Lower leg skin (tissue), 3 donors: ENCODE results near the gene CD9.

Experiments used
- POLR2A ChIP-seq, 2 donors: fragments of 450-650 bp; IDR thresholded peaks; one replicate each; pipeline ENCODE4 v1.6.1; 2016 to 2017; ENCODE audit warnings: antibody characterized with exemption in 2 of 2, mild to moderate bottlenecking in 1 of 2, moderate library complexity in 1 of 2
- TF ChIP-seq, protein P1 (sequence below), 3 donors: fragments of 450-650 bp; IDR thresholded peaks; one replicate each; pipeline ENCODE4 v1.5.1; 2016; ENCODE audit warnings: antibody characterized with exemption in 3 of 3, mild to moderate bottlenecking in 3 of 3, moderate library complexity in 2 of 3

GRCh38 chr12:6272300-6273204 is 72.4 kb downstream of the CD9 start:
- TF ChIP-seq, protein P1, sequence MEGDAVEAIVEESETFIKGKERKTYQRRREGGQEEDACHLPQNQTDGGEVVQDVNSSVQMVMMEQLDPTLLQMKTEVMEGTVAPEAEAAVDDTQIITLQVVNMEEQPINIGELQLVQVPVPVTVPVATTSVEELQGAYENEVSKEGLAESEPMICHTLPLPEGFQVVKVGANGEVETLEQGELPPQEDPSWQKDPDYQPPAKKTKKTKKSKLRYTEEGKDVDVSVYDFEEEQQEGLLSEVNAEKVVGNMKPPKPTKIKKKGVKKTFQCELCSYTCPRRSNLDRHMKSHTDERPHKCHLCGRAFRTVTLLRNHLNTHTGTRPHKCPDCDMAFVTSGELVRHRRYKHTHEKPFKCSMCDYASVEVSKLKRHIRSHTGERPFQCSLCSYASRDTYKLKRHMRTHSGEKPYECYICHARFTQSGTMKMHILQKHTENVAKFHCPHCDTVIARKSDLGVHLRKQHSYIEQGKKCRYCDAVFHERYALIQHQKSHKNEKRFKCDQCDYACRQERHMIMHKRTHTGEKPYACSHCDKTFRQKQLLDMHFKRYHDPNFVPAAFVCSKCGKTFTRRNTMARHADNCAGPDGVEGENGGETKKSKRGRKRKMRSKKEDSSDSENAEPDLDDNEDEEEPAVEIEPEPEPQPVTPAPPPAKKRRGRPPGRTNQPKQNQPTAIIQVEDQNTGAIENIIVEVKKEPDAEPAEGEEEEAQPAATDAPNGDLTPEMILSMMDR (IDR thresholded peaks at IDR 0.05), result no peak
- TF ChIP-seq POLR2A (IDR thresholded peaks at IDR 0.05), result no peak
